Measurements from ENCODE around the gene ZNF709.

DNA sequence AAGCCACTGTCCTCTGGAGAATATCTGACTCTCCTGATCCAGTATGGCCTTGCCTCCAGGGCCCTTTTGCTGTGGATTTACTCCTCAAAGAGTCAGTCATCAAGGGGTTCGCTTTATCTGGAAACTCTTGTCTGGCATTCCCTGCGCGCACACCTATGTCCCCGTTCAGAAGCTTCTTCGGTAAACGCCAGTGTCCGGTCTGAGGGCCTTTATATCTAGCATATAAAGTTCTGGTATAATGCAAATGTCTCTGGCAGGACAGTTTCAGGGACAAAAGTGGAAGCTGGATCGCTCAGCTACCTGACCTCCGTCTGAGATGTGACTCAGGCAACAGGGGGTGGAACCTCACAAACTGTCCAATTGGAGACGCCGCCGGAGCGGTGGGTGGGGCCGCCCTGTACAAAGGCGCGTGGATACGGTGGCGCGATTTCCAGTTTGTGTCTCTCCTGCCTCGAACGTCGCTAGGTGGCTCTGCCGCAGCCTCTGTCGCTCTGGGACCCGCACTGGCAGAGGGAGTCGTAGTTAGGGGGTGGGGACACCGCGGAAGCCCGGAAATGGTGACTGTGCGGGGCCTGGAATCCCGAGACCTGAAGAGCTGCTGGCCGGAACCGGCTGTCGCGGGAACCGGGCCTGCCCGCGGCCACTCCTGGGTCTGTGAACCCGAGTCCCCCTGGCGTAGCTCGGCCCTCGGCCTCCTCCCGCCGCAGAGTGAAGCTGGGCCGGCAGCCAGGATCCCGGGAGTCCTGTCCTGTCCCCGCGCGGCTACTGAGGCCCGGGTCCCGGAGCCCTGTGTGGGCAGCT is 10.6 kb upstream of the ZNF709 start:
- TF ChIP-seq SUZ12 (IDR thresholded peaks at IDR 0.05; ENCODE audit: extremely low read depth, insufficient read depth, insufficient read length) (no peak), ZNF274 (IDR thresholded peaks at IDR 0.05; ENCODE audit: low read depth, low read length) (no peak)
